Esophagus squamous epithelium (tissue), 4 donors: ENCODE results near the gene PGBD1.

Source experiments
- POLR2A ChIP-seq, 4 donors: fragments of 450-650 bp; IDR thresholded peaks; one replicate each; pipeline ENCODE4 v1.6.1; 2017; ENCODE audit warnings: antibody characterized with exemption in 4 of 4, mild to moderate bottlenecking in 4 of 4, moderate library complexity in 3 of 4
- TF ChIP-seq, protein P1 (sequence below), 6 experiments: fragments of 450-650 bp in 4 of 6; fragments of 200-600 bp in 2 of 6; sonication (generic) in 2 of 6; IDR thresholded peaks; one replicate each; pipeline ENCODE4 v1.5.1; 2016 to 2019; ENCODE audit warnings: antibody characterized with exemption in 6 of 6, mild to moderate bottlenecking in 4 of 6, moderate library complexity in 4 of 6

DNA sequence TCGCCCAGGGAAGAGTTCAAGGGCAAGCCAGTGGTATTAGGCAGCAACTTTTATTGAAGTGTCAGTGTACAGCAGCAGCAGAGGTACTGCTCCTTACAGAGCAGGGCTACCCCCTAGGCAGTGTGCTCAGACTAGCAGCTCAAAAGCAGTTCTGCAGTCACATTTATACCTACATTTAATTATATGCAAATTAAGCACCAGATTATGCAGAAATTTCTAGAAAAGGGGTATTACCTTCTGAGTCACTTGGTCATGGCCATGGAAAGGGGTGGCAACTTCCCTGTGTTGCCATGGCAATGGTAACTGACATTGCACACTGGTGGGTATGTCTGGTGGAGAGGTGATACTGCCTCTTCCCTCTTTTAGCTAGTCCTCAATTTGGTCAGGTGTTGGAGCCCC, 27.3 kb upstream of the PGBD1 start:
- TF ChIP-seq, protein P1, sequence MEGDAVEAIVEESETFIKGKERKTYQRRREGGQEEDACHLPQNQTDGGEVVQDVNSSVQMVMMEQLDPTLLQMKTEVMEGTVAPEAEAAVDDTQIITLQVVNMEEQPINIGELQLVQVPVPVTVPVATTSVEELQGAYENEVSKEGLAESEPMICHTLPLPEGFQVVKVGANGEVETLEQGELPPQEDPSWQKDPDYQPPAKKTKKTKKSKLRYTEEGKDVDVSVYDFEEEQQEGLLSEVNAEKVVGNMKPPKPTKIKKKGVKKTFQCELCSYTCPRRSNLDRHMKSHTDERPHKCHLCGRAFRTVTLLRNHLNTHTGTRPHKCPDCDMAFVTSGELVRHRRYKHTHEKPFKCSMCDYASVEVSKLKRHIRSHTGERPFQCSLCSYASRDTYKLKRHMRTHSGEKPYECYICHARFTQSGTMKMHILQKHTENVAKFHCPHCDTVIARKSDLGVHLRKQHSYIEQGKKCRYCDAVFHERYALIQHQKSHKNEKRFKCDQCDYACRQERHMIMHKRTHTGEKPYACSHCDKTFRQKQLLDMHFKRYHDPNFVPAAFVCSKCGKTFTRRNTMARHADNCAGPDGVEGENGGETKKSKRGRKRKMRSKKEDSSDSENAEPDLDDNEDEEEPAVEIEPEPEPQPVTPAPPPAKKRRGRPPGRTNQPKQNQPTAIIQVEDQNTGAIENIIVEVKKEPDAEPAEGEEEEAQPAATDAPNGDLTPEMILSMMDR (IDR thresholded peaks at IDR 0.05) = no peak
- no peak for TF ChIP-seq POLR2A (IDR thresholded peaks at IDR 0.05)
